ENCODE results near the gene LRRC40.

DNA sequence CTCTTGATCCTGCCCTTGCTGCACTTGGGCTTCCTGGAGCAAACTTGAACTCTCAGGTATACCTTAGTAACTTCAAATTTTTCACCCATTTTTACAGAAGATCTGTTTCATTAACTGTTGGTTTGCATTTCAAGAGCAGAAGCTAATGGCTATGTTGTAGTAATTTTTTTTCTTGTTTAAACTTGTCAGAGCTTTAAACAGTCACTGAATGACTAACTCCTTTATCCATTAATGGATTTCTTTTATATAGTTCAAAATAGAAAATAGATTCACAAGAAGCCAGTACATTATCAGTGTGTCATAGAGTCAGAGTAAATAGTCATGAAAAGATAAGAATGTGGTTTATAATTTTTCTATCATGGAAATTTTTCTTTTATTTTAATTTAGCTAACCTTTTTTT is 29.4 kb upstream of the LRRC40 start:
- TF ChIP-seq EP300 (IDR thresholded peaks at IDR 0.05) (no peak), POLR2A (IDR thresholded peaks at IDR 0.05) (no peak)
- TF ChIP-seq, protein P1, sequence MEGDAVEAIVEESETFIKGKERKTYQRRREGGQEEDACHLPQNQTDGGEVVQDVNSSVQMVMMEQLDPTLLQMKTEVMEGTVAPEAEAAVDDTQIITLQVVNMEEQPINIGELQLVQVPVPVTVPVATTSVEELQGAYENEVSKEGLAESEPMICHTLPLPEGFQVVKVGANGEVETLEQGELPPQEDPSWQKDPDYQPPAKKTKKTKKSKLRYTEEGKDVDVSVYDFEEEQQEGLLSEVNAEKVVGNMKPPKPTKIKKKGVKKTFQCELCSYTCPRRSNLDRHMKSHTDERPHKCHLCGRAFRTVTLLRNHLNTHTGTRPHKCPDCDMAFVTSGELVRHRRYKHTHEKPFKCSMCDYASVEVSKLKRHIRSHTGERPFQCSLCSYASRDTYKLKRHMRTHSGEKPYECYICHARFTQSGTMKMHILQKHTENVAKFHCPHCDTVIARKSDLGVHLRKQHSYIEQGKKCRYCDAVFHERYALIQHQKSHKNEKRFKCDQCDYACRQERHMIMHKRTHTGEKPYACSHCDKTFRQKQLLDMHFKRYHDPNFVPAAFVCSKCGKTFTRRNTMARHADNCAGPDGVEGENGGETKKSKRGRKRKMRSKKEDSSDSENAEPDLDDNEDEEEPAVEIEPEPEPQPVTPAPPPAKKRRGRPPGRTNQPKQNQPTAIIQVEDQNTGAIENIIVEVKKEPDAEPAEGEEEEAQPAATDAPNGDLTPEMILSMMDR (IDR thresholded peaks at IDR 0.05) = no peak

All from ovary (tissue), 3 donors.